ENCODE data around the gene GAPDHS.

The GAPDHS gene

DNA sequence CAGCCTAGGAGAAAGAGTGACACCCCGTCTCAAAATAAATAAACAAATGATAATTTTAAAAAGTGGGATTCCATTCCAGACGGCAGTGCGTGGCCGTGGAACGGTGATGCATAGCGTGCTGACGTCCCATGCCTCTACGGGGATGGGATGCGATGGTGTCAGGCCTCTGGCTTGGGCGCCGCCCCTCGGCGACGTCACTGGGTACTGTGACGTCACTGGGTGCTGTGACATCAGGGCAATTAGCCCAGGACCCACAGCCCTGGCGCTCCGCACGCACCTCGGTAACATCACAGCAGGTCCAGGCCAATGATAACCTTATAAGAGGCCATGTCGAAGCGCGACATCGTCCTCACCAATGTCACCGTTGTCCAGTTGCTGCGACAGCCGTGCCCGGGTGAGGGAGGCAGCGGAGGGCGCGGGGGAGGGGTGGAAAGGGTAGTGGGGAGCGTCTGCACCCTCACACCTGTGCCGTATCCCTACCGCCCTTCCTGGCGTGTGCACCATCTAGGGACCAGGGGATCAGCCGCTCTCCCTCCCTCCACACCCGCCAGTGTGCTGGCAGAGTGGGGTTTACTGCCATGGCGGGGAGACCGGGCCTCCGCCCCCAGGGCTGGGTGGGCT lies at the start of gene GAPDHS:
Gene GAPDHS, plus strand, starts transcription at position 256 of the 621 bp plus-strand sequence. Its CDS starts 72 bp downstream, at position 328.
- H4K20me1 ChIP-seq (ENCODE audit: insufficient read depth, low read length): no peaks in the 10 kb centered on the region
- no peak within 1 kb of the TSS for H3K27ac ChIP-seq (ENCODE audit: low read length)
- H3K9me3 ChIP-seq (ENCODE audit: insufficient read depth, low read length): no peaks in the 10 kb centered on the region
- H2AFZ ChIP-seq (ENCODE audit: low read depth, low read length): no peak within 1 kb of the TSS
- TF ChIP-seq, protein P1, sequence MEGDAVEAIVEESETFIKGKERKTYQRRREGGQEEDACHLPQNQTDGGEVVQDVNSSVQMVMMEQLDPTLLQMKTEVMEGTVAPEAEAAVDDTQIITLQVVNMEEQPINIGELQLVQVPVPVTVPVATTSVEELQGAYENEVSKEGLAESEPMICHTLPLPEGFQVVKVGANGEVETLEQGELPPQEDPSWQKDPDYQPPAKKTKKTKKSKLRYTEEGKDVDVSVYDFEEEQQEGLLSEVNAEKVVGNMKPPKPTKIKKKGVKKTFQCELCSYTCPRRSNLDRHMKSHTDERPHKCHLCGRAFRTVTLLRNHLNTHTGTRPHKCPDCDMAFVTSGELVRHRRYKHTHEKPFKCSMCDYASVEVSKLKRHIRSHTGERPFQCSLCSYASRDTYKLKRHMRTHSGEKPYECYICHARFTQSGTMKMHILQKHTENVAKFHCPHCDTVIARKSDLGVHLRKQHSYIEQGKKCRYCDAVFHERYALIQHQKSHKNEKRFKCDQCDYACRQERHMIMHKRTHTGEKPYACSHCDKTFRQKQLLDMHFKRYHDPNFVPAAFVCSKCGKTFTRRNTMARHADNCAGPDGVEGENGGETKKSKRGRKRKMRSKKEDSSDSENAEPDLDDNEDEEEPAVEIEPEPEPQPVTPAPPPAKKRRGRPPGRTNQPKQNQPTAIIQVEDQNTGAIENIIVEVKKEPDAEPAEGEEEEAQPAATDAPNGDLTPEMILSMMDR (IDR thresholded peaks at IDR 0.05; ENCODE audit: low read depth, low read length): no peak
- no peak for TF ChIP-seq EZH2phosphoT487 (IDR thresholded peaks at IDR 0.05; ENCODE audit: low read depth)
- H3K4me3 ChIP-seq (ENCODE audit: low read length): no peak within 1 kb of the TSS
- H3K4me1 ChIP-seq (ENCODE audit: low read length): no peaks in the 10 kb centered on the region
- H3K9ac ChIP-seq (ENCODE audit: low read length): no peak within 1 kb of the TSS
- peaks cover 12% of the 10 kb centered on the region for H3K27me3 ChIP-seq (ENCODE audit: low read depth, low read length)
- no peak within 1 kb of the TSS for H3K4me2 ChIP-seq (ENCODE audit: low read length)
- H3K36me3 ChIP-seq (replicated peaks; ENCODE audit: low read depth, low read length): no peaks in the 10 kb centered on the region
- no peaks in the 10 kb centered on the region for H3K79me2 ChIP-seq (ENCODE audit: low read length)

DNA sequence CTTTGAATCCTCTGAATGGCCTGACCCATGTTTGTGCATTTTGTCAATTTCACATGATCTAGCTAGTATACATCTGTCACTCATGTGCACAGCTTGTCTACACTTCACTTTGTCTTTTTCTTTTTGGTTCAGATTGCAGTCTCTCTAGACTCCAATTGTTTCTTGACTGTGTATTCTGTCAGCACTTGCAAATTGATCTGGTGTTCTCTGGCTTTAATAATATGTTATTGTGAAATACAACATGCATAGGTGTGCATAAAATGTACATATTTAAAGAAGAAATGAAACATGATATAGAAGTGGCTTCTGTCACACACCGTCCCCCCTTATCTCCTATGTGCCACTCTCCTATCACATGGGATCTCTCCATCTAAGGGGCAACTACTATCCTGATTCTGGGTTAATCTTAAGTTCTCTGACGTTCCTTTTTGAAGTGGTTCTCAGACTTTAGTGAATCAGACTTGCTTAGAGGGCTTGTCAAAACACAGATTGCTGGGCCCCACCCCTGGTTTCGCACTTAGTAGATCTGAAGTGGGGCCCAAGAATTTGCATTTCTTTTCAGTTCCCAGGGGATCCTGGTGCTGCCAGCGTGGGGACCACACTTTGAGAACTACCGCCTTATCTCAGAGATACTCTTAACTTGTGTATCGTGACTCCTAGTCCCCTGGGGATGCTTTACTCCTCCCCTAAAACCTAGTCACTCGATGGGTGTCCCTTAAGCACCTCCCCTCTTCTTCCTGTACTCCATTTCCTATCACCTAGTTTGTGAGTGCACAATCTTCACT lies 48.8 kb upstream of the GAPDHS start:
- no peaks in the 10 kb centered on the region for H3K9me3 ChIP-seq (ENCODE audit: insufficient read depth, low read length)
- H3K36me3 ChIP-seq (replicated peaks; ENCODE audit: low read depth, low read length): no peaks in the 10 kb centered on the region
- H3K9ac ChIP-seq (ENCODE audit: low read length): no peak overlapping the region
- H3K27ac ChIP-seq (ENCODE audit: low read length): no peak overlapping the region
- no peaks in the 10 kb centered on the region for H3K79me2 ChIP-seq (ENCODE audit: low read length)
- H4K20me1 ChIP-seq (ENCODE audit: insufficient read depth, low read length): no peaks in the 10 kb centered on the region
- peaks cover 12% of the 10 kb centered on the region for H3K4me1 ChIP-seq (ENCODE audit: low read length)
- peak overlapping the region; percentile 64 for H3K4me2 ChIP-seq (ENCODE audit: low read length)
- peak overlapping the region; percentile 78 for H2AFZ ChIP-seq (ENCODE audit: low read depth, low read length)
- peak overlapping the region; percentile 43 for H3K4me3 ChIP-seq (ENCODE audit: low read length)
- peaks cover 44% of the 10 kb centered on the region for H3K27me3 ChIP-seq (ENCODE audit: low read depth, low read length)
- TF ChIP-seq EZH2phosphoT487 (IDR thresholded peaks at IDR 0.05; ENCODE audit: low read depth): no peak
- TF ChIP-seq, protein P1 (IDR thresholded peaks at IDR 0.05; ENCODE audit: low read depth, low read length): no peak

DNA sequence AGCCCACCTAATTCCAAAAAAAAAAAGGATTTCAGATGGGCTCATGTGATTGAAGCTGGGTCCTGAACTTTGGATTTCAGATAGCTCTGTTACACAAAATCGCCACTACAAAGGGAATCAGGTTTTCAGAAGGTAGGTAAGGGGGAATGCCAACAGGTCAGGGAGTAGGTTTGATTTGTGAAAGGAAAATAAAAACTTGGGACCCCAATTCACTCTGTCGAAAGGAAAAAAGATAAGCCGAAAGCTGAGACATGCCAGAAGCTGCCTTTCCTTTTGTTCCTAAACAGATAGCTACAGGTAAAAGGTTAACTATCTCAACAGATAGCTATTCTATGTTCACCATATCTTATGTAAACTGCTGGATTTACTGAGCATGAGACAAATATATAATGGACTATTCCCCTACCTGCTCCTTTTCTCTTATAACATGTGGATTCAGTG lies 47.0 kb upstream of the GAPDHS start:
- no peak overlapping the region for H3K27ac ChIP-seq (ENCODE audit: low read length)
- no peaks in the 10 kb centered on the region for H3K9me3 ChIP-seq (ENCODE audit: insufficient read depth, low read length)
- H3K27me3 ChIP-seq (ENCODE audit: low read depth, low read length): peaks cover 52% of the 10 kb centered on the region
- no peaks in the 10 kb centered on the region for H3K79me2 ChIP-seq (ENCODE audit: low read length)
- H3K4me3 ChIP-seq (ENCODE audit: low read length): no peak overlapping the region
- peaks cover 12% of the 10 kb centered on the region for H3K4me1 ChIP-seq (ENCODE audit: low read length)
- H3K9ac ChIP-seq (ENCODE audit: low read length): no peak overlapping the region
- no peaks in the 10 kb centered on the region for H4K20me1 ChIP-seq (ENCODE audit: insufficient read depth, low read length)
- no peak overlapping the region for H3K4me2 ChIP-seq (ENCODE audit: low read length)
- TF ChIP-seq, protein P1 (IDR thresholded peaks at IDR 0.05; ENCODE audit: low read depth, low read length): no peak
- TF ChIP-seq EZH2phosphoT487 (IDR thresholded peaks at IDR 0.05; ENCODE audit: low read depth): no peak
- H3K36me3 ChIP-seq (replicated peaks; ENCODE audit: low read depth, low read length): no peaks in the 10 kb centered on the region
- no peak overlapping the region for H2AFZ ChIP-seq (ENCODE audit: low read depth, low read length)

GRCh38 chr19:35487656-35488182 lies 45.5 kb upstream of the GAPDHS start:
- Histone ChIP-seq H4K20me1 (ENCODE audit: insufficient read depth, low read length) (no peaks in the 10 kb centered on the region), H3K4me3 (ENCODE audit: low read length) (no peak overlapping the region), H2AFZ (ENCODE audit: low read depth, low read length) (no peak overlapping the region), H3K79me2 (ENCODE audit: low read length) (no peaks in the 10 kb centered on the region), H3K4me1 (ENCODE audit: low read length) (peaks cover 12% of the 10 kb centered on the region), H3K4me2 (ENCODE audit: low read length) (no peak overlapping the region), H3K36me3 (replicated peaks; ENCODE audit: low read depth, low read length) (no peaks in the 10 kb centered on the region), H3K9ac (ENCODE audit: low read length) (no peak overlapping the region), H3K27ac (ENCODE audit: low read length) (no peak overlapping the region), H3K9me3 (ENCODE audit: insufficient read depth, low read length) (no peaks in the 10 kb centered on the region), H3K27me3 (ENCODE audit: low read depth, low read length) (peaks cover 65% of the 10 kb centered on the region)
- no peak for TF ChIP-seq EZH2phosphoT487 (IDR thresholded peaks at IDR 0.05; ENCODE audit: low read depth)
- TF ChIP-seq, protein P1 (IDR thresholded peaks at IDR 0.05; ENCODE audit: low read depth, low read length): no peak
